ENCODE results near the gene BSND.

Gene BSND

DNA sequence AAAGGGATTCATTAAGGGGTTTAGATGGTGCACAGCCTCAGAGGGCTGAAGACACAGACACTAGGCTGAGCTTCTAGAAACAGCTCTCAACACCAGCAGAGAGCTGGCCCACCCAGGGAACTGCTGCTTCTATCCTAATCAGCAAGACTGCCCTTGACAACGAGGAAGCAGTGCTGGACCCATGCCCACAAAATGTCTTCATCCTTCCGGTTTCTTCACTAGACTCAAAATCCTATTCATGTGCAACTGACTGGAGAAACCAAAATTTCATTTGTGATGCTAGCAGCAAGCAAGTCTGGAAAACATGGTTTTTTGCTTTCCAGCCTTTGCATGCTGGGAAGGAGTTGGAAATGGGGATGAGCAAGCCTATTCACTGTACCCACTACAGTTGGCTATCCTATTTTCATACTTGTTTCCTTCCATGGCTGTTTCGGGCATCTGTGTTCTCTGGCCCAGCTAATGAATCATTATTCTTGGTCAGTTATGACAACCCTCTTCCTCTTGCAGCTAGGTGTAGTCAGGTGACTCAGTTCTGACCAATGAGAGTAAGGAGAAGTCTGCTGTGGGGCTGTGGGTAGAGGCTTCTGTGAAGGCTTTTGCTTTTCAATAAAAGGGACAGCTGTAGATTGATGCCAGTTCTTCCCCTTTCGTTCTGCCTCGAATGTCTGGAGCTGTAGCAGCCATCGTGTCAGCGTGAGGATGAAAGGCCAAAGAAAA, 33.0 kb upstream of the BSND start:
- Histone ChIP-seq H3K9me3 (ENCODE audit: low read length) (no peaks in the 10 kb centered on the region), H2AFZ (ENCODE audit: low read depth, low read length) (no peak overlapping the region), H3K36me3 (ENCODE audit: insufficient read depth, low read length) (no peaks in the 10 kb centered on the region), H3K27me3 (ENCODE audit: insufficient read depth, low read length) (peaks cover 7% of the 10 kb centered on the region), H3K4me3 (ENCODE audit: low read length) (no peak overlapping the region), H3K4me1 (ENCODE audit: insufficient read depth, low read length) (no peaks in the 10 kb centered on the region)

DNA sequence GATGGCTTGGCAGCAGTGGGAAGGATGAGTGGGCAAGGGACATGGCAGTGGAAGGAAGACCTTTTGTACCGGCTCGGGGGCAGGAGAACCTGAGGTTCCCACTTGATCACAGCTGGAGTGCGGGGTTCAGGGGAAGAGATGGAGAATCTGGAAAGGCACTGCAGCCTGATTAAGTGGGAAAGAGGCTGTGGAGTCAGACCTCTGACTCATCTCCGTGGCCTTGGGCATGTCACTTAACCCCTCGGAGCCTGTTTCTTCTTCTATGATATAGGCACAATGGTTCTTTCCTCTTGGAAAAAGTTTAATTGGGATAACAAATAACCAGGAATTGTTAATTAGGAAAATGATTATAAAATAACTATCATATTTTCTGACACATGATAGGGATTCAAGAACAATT, 31.4 kb upstream of the BSND start:
- H3K27me3 ChIP-seq (ENCODE audit: insufficient read depth, low read length), result peaks cover 7% of the 10 kb centered on the region
- no peak overlapping the region for H2AFZ ChIP-seq (ENCODE audit: low read depth, low read length)
- no peak overlapping the region for H3K4me3 ChIP-seq (ENCODE audit: low read length)
- H3K9me3 ChIP-seq (ENCODE audit: low read length), result no peaks in the 10 kb centered on the region
- H3K4me1 ChIP-seq (ENCODE audit: insufficient read depth, low read length), result no peaks in the 10 kb centered on the region
- H3K36me3 ChIP-seq (ENCODE audit: insufficient read depth, low read length), result no peaks in the 10 kb centered on the region

DNA sequence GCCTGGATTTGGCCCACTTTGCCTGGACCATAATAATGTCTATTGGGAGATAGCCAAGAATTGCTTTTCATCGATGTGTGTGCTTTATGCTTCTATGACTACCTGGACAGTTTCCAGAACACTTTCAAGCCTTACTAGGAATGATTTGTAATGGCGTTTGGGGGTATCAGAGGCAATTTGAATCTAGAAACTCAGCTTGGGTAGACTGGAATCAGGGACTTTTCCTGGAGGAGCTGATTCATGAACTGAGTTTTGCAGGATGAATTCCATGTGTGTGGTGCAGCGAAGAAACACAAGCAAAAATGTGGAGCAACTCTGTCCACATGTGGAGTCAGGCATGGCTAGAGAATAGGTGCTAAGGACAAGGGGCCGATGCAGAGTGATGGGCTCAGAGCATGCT, 30.2 kb upstream of the BSND start:
- Histone ChIP-seq H2AFZ (ENCODE audit: low read depth, low read length) (no peak overlapping the region), H3K4me1 (ENCODE audit: insufficient read depth, low read length) (peaks cover 3% of the 10 kb centered on the region), H3K36me3 (ENCODE audit: insufficient read depth, low read length) (no peaks in the 10 kb centered on the region)

DNA sequence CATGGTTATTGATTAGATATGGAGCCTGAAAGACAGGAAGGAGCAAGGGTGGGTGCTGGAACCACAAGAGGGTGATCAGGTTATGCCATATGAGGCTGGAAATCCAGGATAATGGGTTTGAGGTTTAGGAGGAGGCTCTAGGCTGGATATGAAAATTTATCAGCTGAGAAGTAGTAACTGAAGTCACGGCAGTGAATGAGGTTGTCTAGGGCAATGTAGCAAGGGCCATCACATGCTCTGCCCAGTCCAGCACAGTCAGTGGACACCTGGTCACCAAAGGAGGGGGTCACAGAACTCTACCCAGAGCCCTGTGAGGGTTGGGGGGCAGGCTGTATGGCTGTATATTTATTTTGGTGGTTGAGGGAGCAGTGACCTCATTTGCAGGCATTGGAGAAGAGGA, 28.9 kb upstream of the BSND start:
- Histone ChIP-seq H3K36me3 (ENCODE audit: insufficient read depth, low read length) (no peaks in the 10 kb centered on the region), H3K4me1 (ENCODE audit: insufficient read depth, low read length) (peaks cover 3% of the 10 kb centered on the region)

More for the DNA sequence above, 30.2 kb upstream of the BSND start:
- Histone ChIP-seq H3K4me3 (ENCODE audit: low read length) (no peak overlapping the region), H3K9me3 (ENCODE audit: low read length) (no peaks in the 10 kb centered on the region), H3K27me3 (ENCODE audit: insufficient read depth, low read length) (peaks cover 7% of the 10 kb centered on the region)

DNA sequence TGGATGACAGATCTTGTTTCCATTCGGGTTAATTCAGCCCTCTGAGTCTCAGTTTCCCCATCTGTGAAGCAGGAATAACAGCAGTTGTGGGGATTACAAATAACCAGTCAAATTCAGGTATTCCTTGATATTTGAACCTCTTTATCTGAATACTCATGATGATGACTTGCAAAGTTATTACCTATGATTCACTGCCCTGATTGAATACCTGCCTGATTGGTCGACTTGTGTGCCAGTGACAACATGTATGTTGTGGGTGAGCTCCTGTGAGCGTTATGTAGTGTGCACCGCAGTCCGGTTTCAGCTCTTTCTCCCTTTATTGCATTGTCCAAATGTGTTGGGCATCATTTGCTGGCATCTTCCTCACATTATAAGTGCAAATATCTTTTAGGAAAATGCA, 27.8 kb upstream of the BSND start:
- Histone ChIP-seq H2AFZ (ENCODE audit: low read depth, low read length) (no peak overlapping the region), H3K4me3 (ENCODE audit: low read length) (no peak overlapping the region), H3K9me3 (ENCODE audit: low read length) (no peaks in the 10 kb centered on the region), H3K4me1 (ENCODE audit: insufficient read depth, low read length) (peaks cover 3% of the 10 kb centered on the region), H3K27me3 (ENCODE audit: insufficient read depth, low read length) (peaks cover 2% of the 10 kb centered on the region), H3K36me3 (ENCODE audit: insufficient read depth, low read length) (no peaks in the 10 kb centered on the region)

More for the DNA sequence above, 28.9 kb upstream of the BSND start:
- H3K4me3 ChIP-seq (ENCODE audit: low read length), result no peak overlapping the region
- H2AFZ ChIP-seq (ENCODE audit: low read depth, low read length), result no peak overlapping the region
- peaks cover 7% of the 10 kb centered on the region for H3K27me3 ChIP-seq (ENCODE audit: insufficient read depth, low read length)
- H3K9me3 ChIP-seq (ENCODE audit: low read length), result no peaks in the 10 kb centered on the region

DNA sequence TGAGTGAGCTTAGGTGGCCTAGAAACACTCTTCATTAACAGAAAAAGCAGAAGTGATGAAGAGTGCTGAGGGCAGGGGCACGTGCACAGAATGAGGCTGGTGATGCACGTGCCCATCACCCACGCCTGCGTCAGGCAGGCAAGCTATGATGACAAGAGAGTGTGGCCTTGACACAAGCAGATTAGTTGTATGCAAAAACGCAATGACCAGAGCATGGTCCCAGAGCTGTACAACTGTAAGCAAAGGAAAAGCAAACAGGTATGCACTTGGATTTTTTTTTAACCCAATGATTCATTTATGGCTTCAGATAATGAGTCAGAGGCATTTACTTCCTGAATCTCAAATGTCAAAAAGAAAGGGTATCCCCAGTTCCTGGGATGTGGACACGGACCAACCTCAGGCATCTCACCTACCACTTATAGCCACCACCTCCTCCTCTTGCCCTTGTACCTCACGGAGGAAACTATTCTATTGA, 27.4 kb upstream of the BSND start:
- peaks cover 2% of the 10 kb centered on the region for H3K27me3 ChIP-seq (ENCODE audit: insufficient read depth, low read length)
- peaks cover 3% of the 10 kb centered on the region for H3K4me1 ChIP-seq (ENCODE audit: insufficient read depth, low read length)
- H3K36me3 ChIP-seq (ENCODE audit: insufficient read depth, low read length), result no peaks in the 10 kb centered on the region
- no peak overlapping the region for H2AFZ ChIP-seq (ENCODE audit: low read depth, low read length)
- no peak overlapping the region for H3K4me3 ChIP-seq (ENCODE audit: low read length)
- H3K9me3 ChIP-seq (ENCODE audit: low read length), result no peaks in the 10 kb centered on the region

DNA sequence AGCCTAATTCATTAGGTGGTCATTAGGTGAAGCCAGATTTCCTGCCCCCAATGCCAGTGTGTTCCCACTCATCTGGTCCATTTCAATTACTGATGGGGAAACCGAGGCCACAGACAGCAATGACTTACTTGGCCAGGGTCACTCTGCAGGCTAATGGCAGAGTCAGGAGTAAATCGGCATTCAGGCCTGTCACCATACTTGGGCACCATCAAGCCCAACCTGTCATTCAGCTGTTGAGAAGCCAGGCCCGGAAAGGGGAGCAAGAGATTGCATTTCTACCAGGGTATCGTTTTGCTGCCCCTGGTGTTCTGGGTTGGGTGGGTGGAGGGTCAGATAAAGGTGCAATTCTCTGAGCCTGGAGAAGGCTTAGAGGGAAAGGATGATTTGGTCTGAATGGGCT, 26.3 kb upstream of the BSND start:
- Histone ChIP-seq H3K9me3 (ENCODE audit: low read length) (no peaks in the 10 kb centered on the region), H3K4me3 (ENCODE audit: low read length) (no peak overlapping the region), H3K27me3 (ENCODE audit: insufficient read depth, low read length) (peaks cover 7% of the 10 kb centered on the region), H2AFZ (ENCODE audit: low read depth, low read length) (no peak overlapping the region), H3K36me3 (ENCODE audit: insufficient read depth, low read length) (no peaks in the 10 kb centered on the region), H3K4me1 (ENCODE audit: insufficient read depth, low read length) (peaks cover 3% of the 10 kb centered on the region)

DNA sequence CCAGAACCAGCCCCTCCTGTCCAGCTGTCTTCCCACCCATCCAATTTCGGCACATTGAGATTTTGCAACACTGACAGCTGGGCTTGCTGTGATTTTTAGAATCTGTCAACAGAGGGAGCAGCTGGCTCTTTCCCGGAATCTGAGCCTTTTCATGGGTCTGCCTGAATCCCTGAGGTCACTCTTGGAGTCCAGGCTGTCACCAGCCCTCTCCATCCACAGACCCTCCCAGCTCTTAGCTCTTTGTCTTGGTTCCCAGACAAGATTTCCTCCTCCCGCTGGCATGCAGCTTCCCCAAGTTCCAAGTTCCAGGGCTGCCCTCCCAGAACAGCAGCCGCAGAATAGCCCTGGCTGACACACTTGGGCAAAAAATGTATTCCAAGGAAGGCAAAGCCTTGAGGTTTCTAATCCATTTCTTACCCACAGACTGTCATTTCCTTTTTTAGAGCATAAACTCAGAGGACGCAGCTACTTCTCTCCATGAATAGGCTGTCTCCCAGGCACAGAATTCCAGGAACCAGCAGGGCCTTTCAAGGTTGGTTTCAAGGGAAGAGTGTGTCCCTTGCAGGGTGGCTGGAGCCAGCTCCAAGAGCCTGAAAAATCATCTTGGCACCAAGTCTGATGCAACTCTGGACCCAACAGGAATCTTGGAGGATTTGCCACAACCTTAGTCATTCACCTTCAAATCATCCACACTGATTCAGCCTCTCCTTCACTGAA, 25.4 kb upstream of the BSND start:
- Histone ChIP-seq H3K36me3 (ENCODE audit: insufficient read depth, low read length) (no peaks in the 10 kb centered on the region), H3K9me3 (ENCODE audit: low read length) (no peaks in the 10 kb centered on the region), H3K4me3 (ENCODE audit: low read length) (no peak overlapping the region), H3K27me3 (ENCODE audit: insufficient read depth, low read length) (peaks cover 14% of the 10 kb centered on the region), H2AFZ (ENCODE audit: low read depth, low read length) (no peak overlapping the region), H3K4me1 (ENCODE audit: insufficient read depth, low read length) (peaks cover 3% of the 10 kb centered on the region)

DNA sequence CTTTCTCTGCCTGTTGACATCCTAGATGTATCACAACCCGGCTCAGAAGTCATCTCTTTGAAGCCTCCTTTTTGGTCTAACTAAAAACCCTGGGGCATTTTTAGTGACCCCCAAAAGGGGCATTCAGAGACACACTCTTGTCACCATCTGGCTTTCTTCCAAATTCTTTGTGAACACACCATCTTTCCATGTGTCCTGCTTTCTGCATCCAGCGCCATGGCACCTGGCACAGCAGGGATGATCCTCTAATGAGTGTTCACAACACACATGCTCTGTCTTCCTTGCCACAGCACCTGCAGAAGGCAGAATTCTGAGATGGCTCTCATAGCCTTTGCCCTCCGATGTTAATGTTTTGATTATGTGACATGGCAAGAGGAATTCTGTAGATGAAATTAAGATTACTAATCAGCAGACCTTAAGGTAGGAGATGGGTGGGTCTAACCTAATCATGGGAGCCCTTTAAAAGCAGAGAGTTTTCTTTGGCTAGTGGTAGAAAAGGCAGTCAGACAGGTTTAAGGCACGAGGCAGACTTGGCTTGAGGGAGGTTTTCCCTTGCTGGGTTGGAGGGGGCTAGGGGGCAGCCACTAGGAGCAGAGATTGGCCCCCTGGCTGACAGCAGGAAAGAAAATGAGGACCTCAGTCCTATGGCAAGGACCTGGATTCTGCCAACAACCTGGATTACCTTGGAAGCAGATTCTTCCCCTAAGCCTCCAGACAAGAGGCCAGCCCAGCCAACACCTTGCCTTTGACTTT, 23.2 kb upstream of the BSND start:
- Histone ChIP-seq H2AFZ (ENCODE audit: low read depth, low read length) (no peak overlapping the region), H3K4me1 (ENCODE audit: insufficient read depth, low read length) (peaks cover 3% of the 10 kb centered on the region), H3K27me3 (ENCODE audit: insufficient read depth, low read length) (peaks cover 35% of the 10 kb centered on the region), H3K9me3 (ENCODE audit: low read length) (no peaks in the 10 kb centered on the region), H3K36me3 (ENCODE audit: insufficient read depth, low read length) (no peaks in the 10 kb centered on the region), H3K4me3 (ENCODE audit: low read length) (no peak overlapping the region)

DNA sequence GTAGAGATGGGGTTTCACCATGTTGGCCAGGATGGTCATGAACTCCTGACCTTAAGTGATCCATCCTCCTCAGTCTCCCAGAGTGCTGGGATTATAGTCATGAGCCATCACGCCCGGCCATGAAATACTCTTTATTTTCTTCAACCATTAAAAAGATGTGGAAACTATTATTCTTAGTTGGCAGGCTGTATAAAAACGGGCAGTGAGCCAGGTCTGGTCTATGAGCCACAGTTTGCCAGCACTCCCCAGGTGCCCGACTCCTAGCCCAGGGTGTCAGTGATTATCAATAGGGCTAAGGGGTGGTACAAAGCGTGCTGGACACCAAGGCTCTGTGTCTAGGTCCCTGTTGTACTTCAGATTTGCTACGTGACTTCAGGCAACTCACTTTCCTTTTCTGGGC, 22.0 kb upstream of the BSND start:
- no peaks in the 10 kb centered on the region for H3K36me3 ChIP-seq (ENCODE audit: insufficient read depth, low read length)
- H3K4me1 ChIP-seq (ENCODE audit: insufficient read depth, low read length), result peaks cover 3% of the 10 kb centered on the region
- H2AFZ ChIP-seq (ENCODE audit: low read depth, low read length), result no peak overlapping the region
- no peak overlapping the region for H3K4me3 ChIP-seq (ENCODE audit: low read length)
- peaks cover 46% of the 10 kb centered on the region for H3K27me3 ChIP-seq (ENCODE audit: insufficient read depth, low read length)
- H3K9me3 ChIP-seq (ENCODE audit: low read length), result no peaks in the 10 kb centered on the region

DNA sequence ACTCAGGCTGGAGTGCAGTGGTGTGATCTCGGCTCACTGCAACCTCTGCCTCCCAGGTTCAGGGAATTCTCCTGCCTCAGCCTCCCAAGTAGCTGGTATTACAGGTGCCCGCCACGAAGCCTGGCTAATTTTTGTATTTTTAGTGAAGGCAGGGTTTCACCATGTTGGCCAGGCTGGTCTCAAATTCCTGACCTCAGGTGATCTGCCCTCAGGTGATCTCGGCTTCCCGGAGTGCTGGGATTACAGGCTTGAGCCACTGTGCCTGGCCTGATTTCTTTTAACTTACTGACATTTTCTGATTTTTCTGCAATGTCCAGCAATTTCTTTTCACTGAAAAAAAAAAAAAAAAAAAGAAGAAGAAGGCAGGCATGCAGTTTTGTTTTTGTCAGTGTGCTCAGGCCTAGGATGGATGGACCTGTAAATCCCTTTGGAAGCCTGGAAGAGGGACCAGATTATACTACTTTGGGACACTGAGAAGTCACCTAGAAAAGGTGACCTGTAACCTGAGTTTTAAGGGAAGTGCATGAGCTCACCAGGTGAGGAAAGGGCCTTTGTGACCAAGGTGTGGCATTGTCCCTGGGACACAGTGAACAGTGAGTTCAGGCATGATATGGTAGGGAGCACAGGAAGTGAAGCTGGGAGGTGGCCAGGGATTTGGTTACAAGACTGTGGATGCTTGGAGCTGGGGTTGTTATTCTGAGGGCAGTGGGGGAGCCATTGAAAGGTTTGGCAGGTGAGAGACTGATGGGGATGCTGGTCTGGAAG, 21.0 kb upstream of the BSND start:
- H3K9me3 ChIP-seq (ENCODE audit: low read length), result no peaks in the 10 kb centered on the region
- peaks cover 3% of the 10 kb centered on the region for H3K4me1 ChIP-seq (ENCODE audit: insufficient read depth, low read length)
- no peak overlapping the region for H3K4me3 ChIP-seq (ENCODE audit: low read length)
- H3K27me3 ChIP-seq (ENCODE audit: insufficient read depth, low read length), result peaks cover 53% of the 10 kb centered on the region
- no peak overlapping the region for H2AFZ ChIP-seq (ENCODE audit: low read depth, low read length)
- no peaks in the 10 kb centered on the region for H3K36me3 ChIP-seq (ENCODE audit: insufficient read depth, low read length)

DNA sequence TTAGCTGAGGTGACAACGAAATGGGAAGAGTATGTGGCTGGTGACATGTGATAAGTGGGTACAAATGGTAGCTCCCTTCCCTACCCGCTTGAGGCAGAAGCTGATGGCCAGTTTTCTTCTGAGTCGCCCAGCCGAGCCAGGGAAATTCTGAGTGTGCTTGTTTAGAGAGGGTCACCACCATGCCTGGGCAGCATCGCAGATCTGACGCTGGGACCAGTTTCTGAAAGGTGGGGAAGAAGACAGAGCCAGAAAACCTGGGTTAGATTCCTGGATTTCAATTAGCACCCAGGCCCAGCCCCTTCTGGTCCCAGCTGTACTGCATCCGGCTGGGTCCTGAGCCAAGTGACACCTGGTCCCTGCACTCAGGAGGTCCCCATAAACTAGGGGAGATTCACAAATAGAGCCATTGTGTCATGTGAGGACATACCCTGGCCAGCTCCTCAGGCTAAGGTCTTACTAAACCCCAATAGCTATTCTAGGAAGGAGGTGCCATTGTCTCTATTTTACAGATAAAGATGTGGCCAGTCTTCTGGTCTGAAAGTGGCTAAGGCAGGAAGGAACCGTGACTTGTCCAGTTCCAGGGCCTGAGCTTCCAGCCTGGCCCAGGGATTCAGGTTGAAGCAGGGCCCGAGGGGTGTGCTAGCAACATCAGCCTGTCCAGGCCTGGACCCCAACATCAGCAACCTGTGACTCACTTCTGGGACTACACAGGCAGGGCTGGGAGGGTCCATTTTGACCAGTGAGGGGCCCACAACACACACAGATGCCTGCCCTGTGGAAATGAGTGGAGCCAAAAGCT, 20.0 kb upstream of the BSND start:
- Histone ChIP-seq H3K9me3 (ENCODE audit: low read length) (no peaks in the 10 kb centered on the region), H3K36me3 (ENCODE audit: insufficient read depth, low read length) (no peaks in the 10 kb centered on the region), H3K27me3 (ENCODE audit: insufficient read depth, low read length) (peaks cover 53% of the 10 kb centered on the region), H3K4me3 (ENCODE audit: low read length) (no peak overlapping the region), H2AFZ (ENCODE audit: low read depth, low read length) (no peak overlapping the region), H3K4me1 (ENCODE audit: insufficient read depth, low read length) (no peaks in the 10 kb centered on the region)
